K562 (cell line): ENCODE measurements around the gene CHCHD6. TPM values are rescaled to one million over a fixed set of nuclear protein-coding genes. Genes with fewer than 3 reads are reported as not detected.

Experiments
- ATAC-seq: fragments of 200-7000 bp; cut with Tn5 transposase; 3 replicates; pipeline ENCODE4 v1.9.1; 2020; ENCODE audit warnings: moderate library complexity
- BruUV-seq: library from RNA; stranded (reverse); fragments of 400-500 nt; replicated peaks from 2 replicates; lab custom pipeline; 2021; lab: Mats Ljungman, UMichigan
- CTCF ChIA-PET: fragments of 300-600 bp; formaldehyde crosslinking; extraction: SDS; loops from one replicate; lab custom pipeline; 2021; ENCODE audit warnings: low intra/inter-chr PET ratio; lab: Yijun Ruan, JAX
- POLR2A ChIA-PET: fragments of 300-600, 350-650 bp; sonication (Branson Sonifier 250); formaldehyde crosslinking; extraction: SDS; loops from one replicate; lab custom pipeline; 2021; ENCODE audit warnings: antibody characterized with exemption, inconsistent platforms; lab: Yijun Ruan, JAX
- DNase-seq, 4 experiments: peaks; one replicate each; pipeline versions ENCODE4 v3.0.0 to v3.0.0-alpha.2; 2011 to 2018; ENCODE audit warnings: low spot score in 3 of 4, mixed read lengths in 3 of 4; ENCODE audit errors: extremely low read depth in 1 of 4
- FAIRE-seq: peaks from 2 replicates; lab custom pipeline; 2011; peaks lifted over from hg19 to GRCh38; lab: Jason Lieb, UNC
- H2AFZ ChIP-seq: 2 replicates; pipeline ENCODE4 v1.6.0; 2011; ENCODE audit warnings: low read depth, low read length, control low read depth, inconsistent platforms
- H3K27ac ChIP-seq: fragments of 200-600 bp; 3 replicates; pipeline ENCODE4 v1.8.0; 2011; ENCODE audit warnings: low read depth, mild to moderate bottlenecking, control low read depth, inconsistent platforms, low read length, moderate library complexity, mixed read lengths; ENCODE audit errors: extremely low read depth
- H3K27me3 ChIP-seq, 2 experiments: fragments of 300-600 bp in 1 of 2; 2 replicates in 1 of 2; 3 replicates in 1 of 2; pipeline versions ENCODE4 v1.6.0 to v1.8.0; 2011; ENCODE audit warnings: inconsistent platforms in 2 of 2, low read length in 2 of 2, mild to moderate bottlenecking in 1 of 2, mixed read lengths in 1 of 2, moderate library complexity in 1 of 2; ENCODE audit not compliant: control insufficient read depth in 2 of 2, insufficient read depth in 2 of 2
- H3K36me3 ChIP-seq: fragments of 300-600 bp; 3 replicates; pipeline ENCODE4 v1.8.0; 2011; ENCODE audit warnings: mild to moderate bottlenecking, low read length, inconsistent platforms; ENCODE audit not compliant: control insufficient read depth, insufficient read depth
- H3K4me1 ChIP-seq, 2 experiments: fragments of 200-600 bp in 1 of 2; replicated peaks in 1 of 2; 2 replicates in 1 of 2; 3 replicates in 1 of 2; pipeline versions ENCODE4 v1.5.1 to v1.8.0; 2011; ENCODE audit warnings: inconsistent platforms in 2 of 2, low read length in 2 of 2, mild to moderate bottlenecking in 1 of 2, mixed read lengths in 1 of 2, moderate library complexity in 1 of 2; ENCODE audit not compliant: control insufficient read depth in 2 of 2, insufficient read depth in 2 of 2
- H3K4me2 ChIP-seq: 2 replicates; pipeline ENCODE4 v1.6.1; 2011; ENCODE audit warnings: low read length, control low read depth, inconsistent platforms, mixed read lengths; ENCODE audit not compliant: insufficient read depth
- H3K4me3 ChIP-seq: fragments of 200-600 bp; sonication (generic), shearing (Covaris generic); 2 replicates; pipeline ENCODE4 v1.5.1; 2016; ENCODE audit warnings: control low read depth, inconsistent platforms
- H3K79me2 ChIP-seq: fragments of 200-600 bp; 3 replicates; pipeline ENCODE4 v1.8.0; 2011; ENCODE audit warnings: low read length, inconsistent platforms; ENCODE audit not compliant: control insufficient read depth, insufficient read depth
- H3K9ac ChIP-seq, 2 experiments: 2 replicates each; pipeline versions ENCODE4 v1.6.0 to v1.6.1; 2011; ENCODE audit warnings: low read depth in 2 of 2, low read length in 2 of 2, control low read depth in 1 of 2, inconsistent platforms in 1 of 2, mild to moderate bottlenecking in 1 of 2, mixed read lengths in 1 of 2; ENCODE audit not compliant: insufficient read depth in 1 of 2
- H3K9me1 ChIP-seq: one replicate; pipeline ENCODE4 v1.6.0; 2011; ENCODE audit warnings: inconsistent platforms, mild to moderate bottlenecking, low read length, moderate library complexity; ENCODE audit not compliant: control insufficient read depth, insufficient read depth
- H3K9me3 ChIP-seq: replicated peaks from 2 replicates; pipeline ENCODE4 v1.5.1; 2011; ENCODE audit warnings: low read depth, low read length, inconsistent platforms; ENCODE audit not compliant: control insufficient read depth, insufficient read depth
- H4K20me1 ChIP-seq: replicated peaks from 2 replicates; pipeline ENCODE4 v1.6.1; 2011; ENCODE audit warnings: low read length, inconsistent platforms, mixed read lengths; ENCODE audit not compliant: control insufficient read depth, insufficient read depth
- FOXA3 ChIP-seq, 2 experiments: fragments of 450-650 bp in 1 of 2; sonication (generic) in 1 of 2; formaldehyde crosslinking; IDR thresholded peaks in 1 of 2; conservative IDR thresholded peaks in 1 of 2; 2 replicates each; pipeline versions ENCODE4 v1.4.0 to v1.8.0; 2020 to 2022; ENCODE audit warnings: mild to moderate bottlenecking in 2 of 2, missing genetic modification reagents in 1 of 2
- SIX5 ChIP-seq, 2 experiments: IDR thresholded peaks; 2 replicates each; pipeline ENCODE4 v1.6.1; 2011; ENCODE audit warnings: low read length in 2 of 2, borderline replicate concordance in 1 of 2, low read depth in 1 of 2, mild to moderate bottlenecking in 1 of 2, moderate library complexity in 1 of 2; ENCODE audit not compliant: insufficient read depth in 1 of 2
- XRCC3 ChIP-seq: fragments of 450-650 bp; IDR thresholded peaks from 2 replicates; pipeline ENCODE4 v1.6.1; 2017; ENCODE audit warnings: mild to moderate bottlenecking, moderate library complexity
- WGBS: fragments of 100-300 bp; shearing (Covaris generic); methylation state at CpG from one replicate; pipeline ENCODE4 v1.1.6; 2016; ENCODE audit warnings: low coverage, mixed read lengths; ENCODE audit not compliant: insufficient coverage; ENCODE audit errors: missing lambda C conversion rate; 5-methylcytosine and 5-hydroxymethylcytosine counted together
- in situ Hi-C: fragments of 300-500 bp; cut with MboI; formaldehyde crosslinking; loops from 4 replicates; pipeline ENCODE4 v1.15.0; 2018; ENCODE audit warnings: inconsistent platforms, mixed read lengths
- intact Hi-C: fragments of 100-400 bp; cut with micrococcal nuclease; formaldehyde crosslinking; loops from 2 replicates; pipeline ENCODE4 v1.14.2; 2022
- polyA plus RNA-seq, 8 experiments: library from polyadenylated mRNA; depleted of rRNA in 4 of 8; stranded (reverse) in 5 of 8; unstranded in 3 of 8; fragments of >200 nt; fragmentation: Nextera tagmentation in 2 of 8; fragmentation: Illumina TruSeq in 1 of 8; extraction: Ambion mirVana in 2 of 8; extraction: Trizol in 1 of 8; gene quantifications; 2 replicates each; pipeline versions ENCODE4 v1.2.1 to v1.2.3, GENCODE V29; 2011 to 2014; ENCODE audit warnings: inconsistent platforms in 1 of 8, missing spikeins in 1 of 8
- total RNA-seq, 7 experiments: library from RNA; depleted of rRNA in 6 of 7; stranded (reverse); fragments of >200 nt in 6 of 7; fragmentation: Illumina TruSeq in 2 of 7; extraction: Trizol in 2 of 7; gene quantifications; 2 replicates each; pipeline versions ENCODE4 v1.2.1 to v1.2.3, GENCODE V29; 2011 to 2021; ENCODE audit warnings: low replicate concordance in 1 of 7

Gene CHCHD6
- total and polyA plus RNA-seq, 9 of the 15 experiments (the other 6 are each of a cell fraction or from before 2014, with no cell fraction given) = 4.6 to 18.6 (median 10.9) TPM

- Histone ChIP-seq H3K4me2 (no peak overlapping the region), H4K20me1 (no peaks in the 10 kb centered on the region), H2AFZ (no peak overlapping the region), H3K9ac (no peak overlapping the region), H3K27me3 (no peaks in the 10 kb centered on the region), H3K27ac (no peak overlapping the region), H3K4me3 (no peak overlapping the region), H3K9me3 (no peaks in the 10 kb centered on the region), H3K9me1 (peaks cover 2% of the 10 kb centered on the region), H3K36me3 (no peaks in the 10 kb centered on the region), H3K79me2 (no peaks in the 10 kb centered on the region), H3K4me1 (peaks cover 15 to 21% of the 10 kb centered on the region in 2 experiments; a peak in 4 of 5 replicates)
- TF ChIP-seq XRCC3 (no peak), SIX5 (IDR thresholded peaks at IDR 0.05; ENCODE audit: borderline replicate concordance in 1 of 2, insufficient read depth in 1 of 2, low read depth in 1 of 2, low read length in 2 of 2) (no peak), FOXA3 (CRISPR knock-in tag; conservative IDR thresholded peaks at IDR 0.05 in 1 of 2, IDR thresholded peaks at IDR 0.05 in 1 of 2) (no peak)
- intact Hi-C loops (no loop called here), in situ Hi-C loops (no loop called here)
- DNase-seq (no peak), ATAC-seq (no peak), FAIRE-seq (no peak)
- CTCF ChIA-PET = no interaction called here
- POLR2A ChIA-PET = interaction anchor here (0.6 kb wide), 1 partner anchor 425 kb away, joined by 3 read pairs; no protein-coding TSS in a partner anchor
- WGBS = 89% methylated on average over 3 of the region's 5 CpGs
- no TSS peak for BruUV-seq
Observed at GRCh38 chr3:126888186-126888760, 184.2 kb downstream of the CHCHD6 start.
